ENCODE measurements around the gene TF.

The TF gene

DNA sequence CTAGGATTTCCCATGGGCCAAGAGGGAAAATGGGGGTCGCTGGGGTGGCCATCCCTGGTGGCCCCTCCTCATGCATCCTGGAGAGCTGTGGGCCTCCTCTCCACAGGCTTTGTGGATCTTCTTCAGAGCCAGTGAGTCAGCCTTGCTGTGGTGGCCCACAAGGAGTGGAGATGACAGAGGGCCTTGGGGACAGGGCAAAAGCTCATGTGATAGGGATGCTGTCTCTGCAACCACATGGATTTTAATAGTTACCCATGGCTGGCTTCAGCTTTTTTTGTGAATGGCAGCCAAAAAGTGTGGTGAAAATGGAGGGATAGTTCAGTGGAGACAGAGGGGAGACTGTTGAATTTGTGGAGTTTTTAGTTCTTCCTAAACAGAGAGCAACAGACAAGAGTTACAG lies 1.2 kb downstream of the TF start:
- DNase-seq (ENCODE audit: low spot score): no peak

- DNase-seq (ENCODE audit: low spot score): no peak
Measured at GRCh38 chr3:133747907-133748639, 1.9 kb downstream of the TF start.

DNA sequence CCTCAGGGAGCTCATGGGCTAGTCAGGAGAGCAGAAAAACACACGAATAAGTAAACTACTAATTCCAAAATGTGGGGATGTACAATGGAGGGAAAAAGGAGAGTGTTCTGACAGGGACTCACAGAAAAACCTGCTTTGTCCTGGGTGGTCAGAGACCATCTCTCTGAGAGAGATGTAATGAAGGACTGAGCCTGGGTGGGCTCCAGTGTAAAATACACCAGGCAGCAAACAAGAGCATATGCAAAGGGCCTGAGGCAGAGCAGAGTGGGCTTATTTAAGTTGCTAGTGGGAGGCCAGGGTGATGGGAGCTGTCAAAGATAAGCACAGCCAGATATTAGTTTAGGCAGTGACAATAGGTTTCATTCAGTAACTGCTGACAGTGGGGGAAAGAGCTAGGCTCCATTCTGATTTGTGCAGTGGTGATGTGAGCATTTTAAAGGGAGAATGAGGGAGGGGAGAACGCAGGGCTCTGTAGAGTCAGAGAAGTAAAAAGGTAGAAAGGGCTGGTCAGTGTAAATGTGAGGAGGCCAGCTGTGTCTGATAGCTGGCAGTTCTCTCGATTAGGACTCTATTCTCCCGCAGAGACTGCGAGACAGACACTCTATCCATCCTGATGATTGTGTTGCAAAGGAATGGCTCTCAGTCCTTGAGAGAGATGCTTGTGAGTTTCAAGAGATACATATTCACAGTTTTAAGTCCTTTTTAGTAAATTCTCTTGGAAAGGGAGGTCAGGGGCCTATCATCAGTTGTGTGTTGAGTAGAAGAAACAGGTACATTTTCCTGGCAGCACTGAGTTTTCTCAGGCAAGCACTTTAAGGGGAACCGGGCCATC lies 3.5 kb downstream of the TF start:
- no peak for DNase-seq (ENCODE audit: low spot score)

DNA sequence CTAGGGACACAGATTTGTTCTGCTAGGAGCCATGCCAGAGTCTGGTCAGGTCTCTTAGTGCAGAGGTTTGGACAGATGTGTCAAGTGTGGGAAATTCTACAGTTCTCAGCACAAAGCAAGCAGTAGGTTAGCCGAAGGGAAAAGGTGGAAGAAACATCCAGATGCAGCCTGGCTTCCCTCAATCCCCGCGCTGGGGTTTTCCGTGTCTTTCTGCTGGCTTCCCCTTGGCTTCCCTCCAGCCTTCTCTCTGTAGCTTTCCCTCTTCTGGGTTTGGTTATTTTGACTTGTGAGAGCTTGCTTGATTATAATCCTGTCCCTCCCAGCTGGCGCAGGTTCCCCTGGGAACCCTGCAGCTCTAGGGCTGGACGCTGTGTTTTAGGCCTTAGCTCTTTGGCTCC lies 4.1 kb downstream of the TF start:
- no peak for DNase-seq (ENCODE audit: low spot score)

GRCh38 chr3:133753107-133753778 lies 7.0 kb downstream of the TF start:
- no peak for DNase-seq (ENCODE audit: low spot score)

DNA sequence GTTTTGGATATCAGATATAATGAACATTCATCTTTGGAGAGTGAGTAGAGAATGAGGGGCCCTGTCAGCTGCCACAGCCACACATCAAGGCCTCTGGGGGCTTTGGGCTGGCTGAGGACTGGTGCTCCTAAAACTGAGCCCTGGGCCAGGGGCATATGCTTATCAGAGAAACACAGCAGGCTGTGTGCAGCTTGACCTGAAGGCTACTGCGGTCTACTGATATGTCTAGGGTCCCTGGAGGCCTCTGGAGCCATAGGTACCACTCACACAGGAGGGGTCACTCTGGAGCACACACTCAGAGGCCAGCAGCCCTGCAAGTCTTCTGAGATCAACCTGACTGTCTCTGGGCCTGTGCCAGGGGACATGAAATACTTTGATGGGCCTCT lies 7.6 kb downstream of the TF start:
- no peak for DNase-seq (ENCODE audit: low spot score)

DNA sequence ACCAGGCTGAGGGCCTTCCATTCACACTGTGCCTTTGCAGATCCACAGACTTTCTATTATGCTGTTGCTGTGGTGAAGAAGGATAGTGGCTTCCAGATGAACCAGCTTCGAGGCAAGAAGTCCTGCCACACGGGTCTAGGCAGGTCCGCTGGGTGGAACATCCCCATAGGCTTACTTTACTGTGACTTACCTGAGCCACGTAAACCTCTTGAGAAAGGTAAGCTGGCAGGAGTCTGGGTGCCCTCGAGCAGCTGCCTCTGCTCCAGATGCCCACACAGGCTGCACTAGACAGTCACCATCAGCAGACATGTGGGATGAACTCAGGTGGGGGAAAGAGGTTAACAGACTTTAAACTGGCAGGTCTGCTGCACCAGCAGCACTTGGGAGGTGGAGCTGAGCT lies 8.3 kb downstream of the TF start:
- DNase-seq (ENCODE audit: low spot score): no peak

DNA sequence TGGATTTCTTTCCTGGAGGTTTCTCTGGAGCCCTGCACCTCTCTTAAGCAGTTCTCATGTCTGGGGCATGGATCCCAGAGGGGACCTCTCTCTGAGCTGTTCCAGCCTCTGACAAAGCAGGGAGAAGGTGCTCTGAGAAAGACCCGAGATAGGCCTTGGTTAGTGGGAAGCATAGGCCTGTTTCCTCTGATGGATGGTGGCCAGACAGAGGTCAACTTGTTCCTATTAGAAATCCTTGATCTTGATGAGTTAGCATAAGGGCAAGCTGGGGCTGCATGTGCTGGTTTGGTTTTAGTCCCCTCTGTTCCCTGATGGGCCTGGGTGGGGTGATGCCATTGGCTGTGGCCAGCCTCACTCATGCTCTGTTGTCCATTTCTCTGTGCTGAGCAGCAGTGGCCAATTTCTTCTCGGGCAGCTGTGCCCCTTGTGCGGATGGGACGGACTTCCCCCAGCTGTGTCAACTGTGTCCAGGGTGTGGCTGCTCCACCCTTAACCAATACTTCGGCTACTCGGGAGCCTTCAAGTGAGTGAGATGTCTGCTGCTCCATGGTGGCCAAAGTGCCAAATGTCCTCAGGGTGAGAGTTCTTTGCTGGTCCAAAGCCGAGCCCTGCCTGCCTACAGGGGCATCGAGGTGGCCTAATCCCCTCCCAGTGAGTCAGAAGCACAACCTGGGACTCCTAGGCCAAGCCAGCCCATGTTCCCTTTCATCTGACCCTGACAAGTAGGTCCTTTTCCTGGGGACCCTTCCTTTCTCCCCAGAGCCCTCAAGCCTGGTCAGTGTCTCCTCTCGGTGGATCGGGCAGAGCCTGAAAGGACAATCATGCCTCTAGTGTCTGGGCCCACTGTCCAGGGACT lies 9.0 kb downstream of the TF start:
- DNase-seq (ENCODE audit: low spot score): no peak

GRCh38 chr3:133756716-133757694 lies 10.8 kb downstream of the TF start:
- DNase-seq (ENCODE audit: low spot score): no peak

DNA sequence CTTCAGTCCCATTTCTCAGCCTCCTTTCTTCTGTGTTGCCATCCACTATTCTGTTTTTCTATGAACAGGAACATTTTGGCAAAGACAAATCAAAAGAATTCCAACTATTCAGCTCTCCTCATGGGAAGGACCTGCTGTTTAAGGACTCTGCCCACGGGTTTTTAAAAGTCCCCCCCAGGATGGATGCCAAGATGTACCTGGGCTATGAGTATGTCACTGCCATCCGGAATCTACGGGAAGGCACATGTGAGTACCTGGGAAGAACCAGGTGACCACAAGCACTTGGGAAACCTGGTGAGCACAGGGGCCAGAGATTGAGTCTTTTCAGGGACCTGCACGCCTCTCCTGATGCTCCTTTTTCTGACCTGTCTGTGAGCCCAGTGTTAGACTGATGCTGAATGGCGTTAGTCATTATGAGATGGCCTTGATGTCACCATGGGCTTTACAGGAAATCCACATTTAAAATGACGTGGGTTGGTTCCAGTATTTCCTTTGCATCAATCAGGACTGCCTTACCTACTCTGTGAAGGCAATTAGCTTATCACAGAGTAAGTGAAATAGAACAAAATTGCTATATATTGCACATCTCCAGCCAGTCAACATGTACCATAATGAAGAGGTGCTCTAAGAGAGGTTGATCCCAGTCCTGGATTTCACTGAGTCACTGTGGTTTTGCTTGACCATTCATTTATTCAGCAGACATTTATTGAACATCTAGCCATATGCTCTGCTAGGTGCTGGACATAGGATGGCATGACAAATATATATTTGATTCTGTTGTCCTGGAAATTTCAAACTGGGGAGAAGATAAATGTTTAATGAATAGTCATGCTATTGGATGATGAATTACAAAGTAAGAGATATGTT lies 11.7 kb downstream of the TF start:
- no peak for DNase-seq (ENCODE audit: low spot score)

GRCh38 chr3:133758568-133758928 lies 12.4 kb downstream of the TF start:
- DNase-seq (ENCODE audit: low spot score): no peak

DNA sequence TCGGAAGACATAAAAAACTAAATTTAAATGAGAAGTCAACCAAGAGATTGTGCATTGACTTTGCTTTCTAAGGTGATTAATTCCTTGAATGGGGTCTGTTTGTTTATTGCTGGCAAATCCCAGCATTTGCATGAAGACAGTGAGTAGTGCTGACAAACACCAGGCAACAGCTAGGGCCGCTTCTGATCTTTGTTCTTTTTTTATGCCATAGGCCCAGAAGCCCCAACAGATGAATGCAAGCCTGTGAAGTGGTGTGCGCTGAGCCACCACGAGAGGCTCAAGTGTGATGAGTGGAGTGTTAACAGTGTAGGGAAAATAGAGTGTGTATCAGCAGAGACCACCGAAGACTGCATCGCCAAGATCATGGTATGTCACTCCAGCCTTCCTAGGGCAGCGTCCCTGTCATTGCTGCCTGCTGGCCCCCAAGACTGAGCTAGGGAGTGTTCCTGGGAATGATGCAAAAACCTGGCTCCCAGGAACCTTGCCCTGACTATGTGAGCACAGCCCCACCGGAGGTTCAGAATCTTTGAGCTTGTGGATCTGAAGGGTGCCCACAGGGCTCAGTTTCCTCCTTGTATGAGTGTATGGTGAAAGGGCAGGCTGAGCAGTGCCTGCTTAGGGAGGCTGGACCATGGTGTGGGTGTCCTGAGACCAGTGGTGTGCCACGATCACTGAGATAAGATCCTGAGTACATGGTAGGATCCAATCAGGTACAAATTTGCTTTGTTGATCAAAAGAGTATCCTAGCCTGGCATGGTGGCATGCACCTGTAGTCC lies 13.0 kb downstream of the TF start:
- no peak for DNase-seq (ENCODE audit: low spot score)

GRCh38 chr3:133759740-133760305 lies 13.6 kb downstream of the TF start:
- DNase-seq (ENCODE audit: low spot score): no peak

GRCh38 chr3:133760916-133761315 lies 14.7 kb downstream of the TF start:
- no peak for DNase-seq (ENCODE audit: low spot score)

GRCh38 chr3:133761605-133762484 lies 15.7 kb downstream of the TF start:
- DNase-seq (ENCODE audit: low spot score): no peak

DNA sequence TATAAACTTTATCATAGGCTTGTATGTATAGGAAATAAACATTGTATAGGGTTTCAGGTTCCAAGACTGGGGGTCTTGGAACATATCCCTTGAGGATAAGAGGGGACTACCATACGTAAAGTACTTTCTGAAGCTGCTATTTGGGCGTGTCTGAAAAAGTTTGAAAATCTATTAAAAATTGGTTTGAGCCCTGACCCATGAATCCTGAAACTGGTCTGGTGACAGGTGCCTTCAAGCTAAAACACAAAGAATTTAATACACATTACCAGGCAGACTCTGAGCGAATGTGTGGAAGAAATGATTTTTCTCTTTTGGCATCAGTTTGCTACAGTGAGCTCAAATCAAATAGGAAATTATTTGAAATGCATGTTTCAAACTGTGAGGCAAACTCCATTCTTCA lies 16.3 kb downstream of the TF start:
- DNase-seq (ENCODE audit: low spot score): no peak

DNA sequence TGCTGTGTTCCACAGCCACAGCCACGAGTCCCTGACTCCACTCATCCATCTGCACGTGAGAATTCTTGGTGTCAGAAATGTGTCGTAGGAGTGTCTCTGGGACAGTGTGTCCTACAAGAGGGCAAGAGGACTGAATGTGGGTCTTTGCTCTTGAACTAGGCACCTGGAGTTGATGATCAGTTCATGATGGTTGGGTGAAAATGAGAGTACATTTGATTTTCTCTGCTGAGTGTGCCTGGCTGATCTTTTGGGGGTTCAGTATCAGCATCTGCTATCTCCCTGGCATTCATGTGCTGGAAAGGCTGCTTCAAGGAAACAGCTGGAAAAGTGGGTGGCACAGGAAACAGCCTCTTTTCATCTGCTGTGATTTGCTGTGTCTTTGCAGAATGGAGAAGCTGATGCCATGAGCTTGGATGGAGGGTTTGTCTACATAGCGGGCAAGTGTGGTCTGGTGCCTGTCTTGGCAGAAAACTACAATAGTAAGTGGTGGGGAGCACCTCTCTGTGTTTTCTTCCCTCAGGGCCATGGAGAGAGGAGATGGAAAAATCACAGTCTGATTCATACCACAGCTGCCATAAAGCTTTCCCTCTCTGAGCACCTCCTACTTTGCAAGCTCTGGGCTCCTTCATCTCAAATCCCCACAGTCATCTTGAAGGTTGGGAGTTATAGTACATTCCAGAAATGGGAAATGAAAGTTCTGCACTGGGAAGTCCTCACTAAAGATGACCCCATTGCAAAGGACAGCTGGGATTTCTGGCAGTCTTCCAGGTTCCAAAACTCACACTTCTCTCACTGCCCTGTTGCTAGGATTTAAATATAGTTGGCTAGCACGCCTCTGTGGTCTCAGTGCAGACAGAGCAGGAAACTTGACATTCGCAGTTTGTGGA lies 17.8 kb downstream of the TF start:
- DNase-seq (ENCODE audit: low spot score): no peak
